GM18867 (cell line): ENCODE data around the gene COX6B2.

Source experiments
- ATAC-seq: cut with Tn5 transposase; IDR thresholded peaks from one replicate; pipeline ENCODE4 v1.9.1; 2021; ENCODE audit warnings: mild to moderate bottlenecking, moderate library complexity; ENCODE audit not compliant: unreplicated experiment

The COX6B2 gene

GRCh38 chr19:55315956-55316525, 38.5 kb downstream of the COX6B2 start:
- no peak for ATAC-seq

GRCh38 chr19:55314396-55314795, 40.1 kb downstream of the COX6B2 start:
- ATAC-seq = no peak

GRCh38 chr19:55312621-55313512, 41.7 kb downstream of the COX6B2 start:
- no peak for ATAC-seq

GRCh38 chr19:55311797-55312196, 42.7 kb downstream of the COX6B2 start:
- no peak for ATAC-seq

- ATAC-seq = no peak
Measured at GRCh38 chr19:55311397-55311796, 43.1 kb downstream of the COX6B2 start.

- no peak for ATAC-seq
Measured at GRCh38 chr19:55310498-55310897, 44.0 kb downstream of the COX6B2 start.

GRCh38 chr19:55309448-55309847, 45.1 kb downstream of the COX6B2 start:
- ATAC-seq = no peak

GRCh38 chr19:55308281-55308680, 46.2 kb downstream of the COX6B2 start:
- ATAC-seq = peak; percentile 48

GRCh38 chr19:55306712-55307111, 47.8 kb downstream of the COX6B2 start:
- no peak for ATAC-seq

GRCh38 chr19:55305983-55306562, 48.4 kb downstream of the COX6B2 start:
- no peak for ATAC-seq

- no peak for ATAC-seq
Measured at GRCh38 chr19:55305491-55305890, 49.0 kb downstream of the COX6B2 start.

GRCh38 chr19:55304980-55305379, 49.5 kb downstream of the COX6B2 start:
- no peak for ATAC-seq

- ATAC-seq = no peak
Measured at GRCh38 chr19:55304279-55304978, 50.1 kb downstream of the COX6B2 start.

GRCh38 chr19:55303477-55303876, 51.0 kb downstream of the COX6B2 start:
- ATAC-seq = no peak

GRCh38 chr19:55302318-55302703, 52.2 kb downstream of the COX6B2 start:
- ATAC-seq = no peak

GRCh38 chr19:55301459-55302317, 52.8 kb downstream of the COX6B2 start:
- ATAC-seq = peak; percentile 65

- ATAC-seq = no peak
Measured at GRCh38 chr19:55300886-55301458, 53.5 kb downstream of the COX6B2 start.

- ATAC-seq = no peak
Measured at GRCh38 chr19:55299991-55300390, 54.5 kb downstream of the COX6B2 start.
